CD4-positive, CD25-positive, alpha-beta regulatory T cell (primary cell): ENCODE data around the gene FRMPD4. TPM values are rescaled to one million over a fixed set of nuclear protein-coding genes. Genes with fewer than 3 reads are reported as not detected.

ENCODE experiments used
- ATAC-seq, 2 donors: fragments of 150-1000 bp; cut with Tn5 transposase; one replicate each; pipeline ENCODE4 v1.10.0; 2021; ENCODE audit warnings: low read depth in 2 of 2, moderate number of reproducible peaks in 2 of 2, moderate library complexity in 1 of 2
- DNase-seq, 3 donors: peaks; one replicate each; pipeline versions ENCODE4 v3.0.0 to v3.0.0-alpha.2; 2012 to 2022; ENCODE audit warnings: mixed read lengths in 1 of 3
- H3K27ac ChIP-seq: one replicate; pipeline ENCODE4 v1.7.0; 2013; ENCODE audit warnings: mild to moderate bottlenecking, low read length; ENCODE audit not compliant: insufficient read depth, poor library complexity, severe bottlenecking
- H3K27me3 ChIP-seq: one replicate; pipeline ENCODE4 v1.7.0; 2013; ENCODE audit warnings: low read length; ENCODE audit not compliant: control insufficient read depth, insufficient read depth
- H3K36me3 ChIP-seq: one replicate; pipeline ENCODE4 v1.7.0; 2013; ENCODE audit warnings: mild to moderate bottlenecking, low read length, moderate library complexity; ENCODE audit not compliant: control insufficient read depth, insufficient read depth
- H3K4me1 ChIP-seq: 2 replicates; pipeline ENCODE4 v1.7.0; 2013; ENCODE audit warnings: mild to moderate bottlenecking, low read length; ENCODE audit not compliant: insufficient read depth, control insufficient read depth, poor library complexity, severe bottlenecking
- H3K4me3 ChIP-seq: one replicate; pipeline ENCODE4 v1.7.0; 2013; ENCODE audit warnings: low read depth, mild to moderate bottlenecking, low read length, moderate library complexity
- H3K9me3 ChIP-seq, 2 experiments: 1 replicate in 1 of 2; 2 replicates in 1 of 2; pipeline ENCODE4 v1.7.0; 2013; ENCODE audit warnings: low read length in 2 of 2, mild to moderate bottlenecking in 1 of 2, moderate library complexity in 1 of 2; ENCODE audit not compliant: control insufficient read depth in 2 of 2
- H3K27ac Mint-ChIP-seq, 3 donors: one replicate each; pipeline ENCODE4 v1.8.0; 2020 to 2022; ENCODE audit warnings: mild to moderate bottlenecking in 3 of 3, mixed read lengths in 3 of 3, moderate library complexity in 2 of 3
- H3K27me3 Mint-ChIP-seq: one replicate; pipeline ENCODE4 v1.8.0; 2022; ENCODE audit warnings: mild to moderate bottlenecking, mixed read lengths
- H3K36me3 Mint-ChIP-seq: one replicate; pipeline ENCODE4 v1.8.0; 2020; ENCODE audit warnings: mixed read lengths
- H3K4me1 Mint-ChIP-seq, 4 donors: one replicate each; pipeline ENCODE4 v1.8.0; 2020 to 2022; ENCODE audit warnings: mixed read lengths in 4 of 4, mild to moderate bottlenecking in 1 of 4
- H3K4me3 Mint-ChIP-seq, 4 donors: one replicate each; pipeline ENCODE4 v1.8.0; 2020 to 2022; ENCODE audit warnings: mild to moderate bottlenecking in 4 of 4, mixed read lengths in 4 of 4, moderate library complexity in 3 of 4
- H3K9me3 Mint-ChIP-seq, 7 donors: one replicate each; pipeline ENCODE4 v1.8.0; 2020 to 2022; ENCODE audit warnings: mixed read lengths in 7 of 7, mild to moderate bottlenecking in 3 of 7, moderate library complexity in 2 of 7
- polyA plus RNA-seq, 4 donors: library from polyadenylated mRNA; unstranded; fragments of 300-500 nt; fragmentation: Illumina TruSeq; gene quantifications; one replicate each; pipeline ENCODE4 v1.2.3, GENCODE V29; 2021
- total RNA-seq: library from RNA; stranded (reverse); gene quantifications from one replicate; pipeline ENCODE4 v1.2.3, GENCODE V29; 2022

FRMPD4 gene
- total and polyA plus RNA-seq, 5 donors from 2014 or later, result not detected

DNA sequence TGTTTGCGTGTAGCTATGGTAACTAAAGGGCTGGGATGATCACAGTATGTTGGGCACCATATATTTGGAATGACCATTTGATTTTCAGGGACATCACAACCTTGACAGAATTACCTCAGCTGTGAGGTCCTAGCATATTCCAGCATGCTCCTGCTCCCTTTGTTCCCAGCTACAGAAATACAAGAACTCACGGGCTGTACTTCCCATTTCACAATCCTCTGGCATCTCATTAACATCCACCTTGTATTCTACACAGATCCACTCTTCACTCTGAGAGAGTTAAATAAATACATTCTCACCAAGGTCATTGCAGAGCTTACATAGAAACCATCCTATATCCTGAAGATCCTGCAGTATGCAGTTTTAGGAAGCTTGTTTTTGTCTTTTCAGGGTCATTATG is 169.7 kb downstream of the FRMPD4 start:
- Mint-ChIP-seq H3K4me1 (no peaks in the 10 kb centered on the region), H3K27me3 (no peaks in the 10 kb centered on the region), H3K27ac (no peak overlapping the region), H3K36me3 (no peaks in the 10 kb centered on the region), H3K9me3 (no peaks in the 10 kb centered on the region), H3K4me3 (no peak overlapping the region)
- Histone ChIP-seq H3K4me3 (no peak overlapping the region), H3K27ac (no peak overlapping the region), H3K27me3 (no peaks in the 10 kb centered on the region), H3K4me1 (no peaks in the 10 kb centered on the region), H3K9me3 (no peaks in the 10 kb centered on the region), H3K36me3 (no peaks in the 10 kb centered on the region)
- ATAC-seq, result no peak
- DNase-seq, result no peak

- no peaks in the 10 kb centered on the region for H3K4me1 ChIP-seq
- no peaks in the 10 kb centered on the region for H3K36me3 ChIP-seq
- H3K27ac ChIP-seq, result no peak overlapping the region
- H3K4me3 Mint-ChIP-seq, result no peak overlapping the region
- no peaks in the 10 kb centered on the region for H3K27me3 ChIP-seq
- no peaks in the 10 kb centered on the region for H3K27me3 Mint-ChIP-seq
- DNase-seq (no peak), ATAC-seq (no peak)
- peaks cover 0 to 3% (median 0%) of the 10 kb centered on the region in 7 donors for H3K9me3 Mint-ChIP-seq
- H3K4me3 ChIP-seq, result no peak overlapping the region
- H3K27ac Mint-ChIP-seq, result no peak overlapping the region
- H3K36me3 Mint-ChIP-seq, result no peaks in the 10 kb centered on the region
- H3K9me3 ChIP-seq, result no peaks in the 10 kb centered on the region
- no peaks in the 10 kb centered on the region for H3K4me1 Mint-ChIP-seq
These were observed 170.1 kb downstream of the FRMPD4 start for GRCh38 chrX:12308420-12308819.

DNA sequence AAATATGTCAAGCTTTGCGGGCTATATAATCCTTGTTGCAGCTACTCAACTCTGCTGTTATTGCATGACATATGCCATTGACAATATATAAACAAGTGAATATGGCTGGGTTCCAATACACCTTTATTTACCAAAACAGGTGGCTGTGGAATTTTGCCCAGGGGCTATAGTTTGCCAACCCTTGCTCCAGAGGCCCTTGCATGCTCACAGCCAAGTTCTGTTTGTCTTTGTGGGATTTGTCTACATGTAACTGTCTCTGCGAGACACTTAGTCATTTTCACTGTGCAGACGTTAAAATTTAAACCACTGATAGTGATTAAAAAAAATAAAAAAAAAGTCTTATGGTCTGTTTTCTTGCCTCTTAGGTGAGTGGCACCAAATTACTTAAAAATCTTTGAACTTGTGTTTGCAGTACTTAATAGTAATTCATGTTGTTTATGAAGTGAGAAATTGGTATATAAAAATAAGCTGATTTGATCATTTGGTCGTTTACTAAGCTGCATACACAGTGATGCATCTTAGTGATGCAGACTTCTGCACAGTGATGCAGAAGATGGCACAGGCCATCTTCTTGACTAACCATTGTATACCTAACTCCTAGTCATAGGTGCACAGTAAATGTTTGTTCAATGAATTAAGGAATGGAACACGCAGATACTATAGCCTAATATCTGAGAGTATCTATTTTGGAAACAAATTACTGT is 170.9 kb downstream of the FRMPD4 start:
- Histone ChIP-seq H3K27ac (no peak overlapping the region), H3K36me3 (no peaks in the 10 kb centered on the region), H3K4me3 (no peak overlapping the region), H3K9me3 (no peaks in the 10 kb centered on the region), H3K27me3 (no peaks in the 10 kb centered on the region), H3K4me1 (no peaks in the 10 kb centered on the region)
- ATAC-seq (no peak), DNase-seq (no peak)
- H3K36me3 Mint-ChIP-seq, result no peaks in the 10 kb centered on the region
- peaks cover 0 to 3% (median 0%) of the 10 kb centered on the region in 7 donors for H3K9me3 Mint-ChIP-seq
- no peak overlapping the region for H3K4me3 Mint-ChIP-seq
- no peaks in the 10 kb centered on the region for H3K4me1 Mint-ChIP-seq
- no peaks in the 10 kb centered on the region for H3K27me3 Mint-ChIP-seq
- H3K27ac Mint-ChIP-seq, result no peak overlapping the region

GRCh38 chrX:12309744-12310076 is 171.4 kb downstream of the FRMPD4 start:
- H3K27me3 ChIP-seq, result no peaks in the 10 kb centered on the region
- Mint-ChIP-seq H3K36me3 (no peaks in the 10 kb centered on the region), H3K4me1 (no peaks in the 10 kb centered on the region), H3K27me3 (no peaks in the 10 kb centered on the region), H3K4me3 (no peak overlapping the region), H3K27ac (no peak overlapping the region), H3K9me3 (peaks cover 0 to 3% (median 0%) of the 10 kb centered on the region in 7 donors)
- H3K4me3 ChIP-seq, result no peak overlapping the region
- ATAC-seq (no peak), DNase-seq (no peak)
- no peaks in the 10 kb centered on the region for H3K36me3 ChIP-seq
- H3K9me3 ChIP-seq, result no peaks in the 10 kb centered on the region
- no peaks in the 10 kb centered on the region for H3K4me1 ChIP-seq
- no peak overlapping the region for H3K27ac ChIP-seq

DNA sequence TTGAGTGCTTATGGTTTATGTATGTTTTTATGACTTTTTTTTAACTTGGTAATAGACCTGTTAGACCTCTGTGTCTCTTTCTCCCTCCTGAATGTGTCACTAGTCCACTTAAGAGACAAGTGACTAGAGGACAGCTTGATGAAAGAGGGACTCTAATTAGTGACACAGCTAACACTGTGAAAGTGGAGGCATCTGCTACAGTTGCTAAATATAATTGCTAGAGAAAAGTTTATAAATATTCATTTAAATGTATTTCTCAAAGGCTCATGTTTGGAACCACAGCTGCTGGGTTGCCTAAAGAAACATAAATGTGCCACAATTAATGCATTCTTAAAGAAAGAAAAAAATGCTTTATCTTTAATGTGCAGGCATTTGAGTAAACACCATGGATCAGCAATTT is 176.4 kb downstream of the FRMPD4 start:
- H3K4me1 ChIP-seq, result no peaks in the 10 kb centered on the region
- H3K36me3 ChIP-seq, result no peaks in the 10 kb centered on the region
- H3K27ac ChIP-seq, result no peak overlapping the region
- H3K4me3 ChIP-seq, result no peak overlapping the region
- ATAC-seq, result no peak
- no peaks in the 10 kb centered on the region for H3K27me3 ChIP-seq
- Mint-ChIP-seq H3K27ac (no peak overlapping the region), H3K9me3 (peaks cover 0 to 3% (median 0%) of the 10 kb centered on the region in 7 donors), H3K27me3 (no peaks in the 10 kb centered on the region), H3K4me1 (no peaks in the 10 kb centered on the region), H3K36me3 (no peaks in the 10 kb centered on the region), H3K4me3 (no peak overlapping the region)
- DNase-seq, result no peak
- no peaks in the 10 kb centered on the region for H3K9me3 ChIP-seq

GRCh38 chrX:12315526-12315925 is 177.3 kb downstream of the FRMPD4 start:
- ATAC-seq, result no peak
- H3K27ac ChIP-seq, result no peak overlapping the region

DNA sequence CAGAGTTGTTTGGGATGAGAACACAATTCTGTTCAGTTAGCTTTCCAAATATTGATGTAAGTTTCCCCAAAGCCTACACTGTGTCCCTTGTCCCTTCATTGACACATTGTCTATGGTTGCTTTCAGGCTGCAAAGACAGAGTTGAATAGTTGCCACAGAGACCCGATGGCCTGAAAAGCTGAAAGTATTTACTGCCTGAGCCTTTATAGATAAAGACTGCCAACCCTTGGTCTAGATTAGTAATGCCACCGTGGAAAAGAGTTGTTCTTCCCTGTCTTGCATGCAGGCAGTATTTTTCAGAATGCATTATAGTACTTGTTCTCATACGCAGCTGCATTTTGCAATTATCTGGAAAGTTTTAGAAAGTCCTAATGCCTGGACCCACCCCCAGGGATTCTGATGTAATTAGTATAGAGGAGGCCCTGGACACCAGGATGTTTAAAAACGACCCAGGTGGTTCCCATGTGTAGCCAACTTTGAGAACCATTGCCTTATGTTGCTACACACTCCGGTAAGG is 180.8 kb downstream of the FRMPD4 start:
- Mint-ChIP-seq H3K4me1 (no peaks in the 10 kb centered on the region), H3K27ac (no peak overlapping the region), H3K27me3 (no peaks in the 10 kb centered on the region), H3K36me3 (no peaks in the 10 kb centered on the region), H3K9me3 (peaks cover 0 to 3% (median 0%) of the 10 kb centered on the region in 7 donors), H3K4me3 (no peak overlapping the region)
- H3K4me3 ChIP-seq, result no peak overlapping the region
- H3K27ac ChIP-seq, result no peak overlapping the region
- ATAC-seq (no peak), DNase-seq (no peak)
- no peaks in the 10 kb centered on the region for H3K4me1 ChIP-seq
- H3K9me3 ChIP-seq, result no peaks in the 10 kb centered on the region
- H3K27me3 ChIP-seq, result no peaks in the 10 kb centered on the region
- H3K36me3 ChIP-seq, result no peaks in the 10 kb centered on the region

More at GRCh38 chrX:12315526-12315925, 177.3 kb downstream of the FRMPD4 start:
- Mint-ChIP-seq H3K9me3 (peaks cover 0 to 3% (median 0%) of the 10 kb centered on the region in 7 donors), H3K4me3 (no peak overlapping the region), H3K36me3 (no peaks in the 10 kb centered on the region), H3K27me3 (no peaks in the 10 kb centered on the region), H3K4me1 (no peaks in the 10 kb centered on the region), H3K27ac (no peak overlapping the region)
- no peaks in the 10 kb centered on the region for H3K9me3 ChIP-seq
- no peaks in the 10 kb centered on the region for H3K36me3 ChIP-seq
- DNase-seq, result no peak
- no peaks in the 10 kb centered on the region for H3K4me1 ChIP-seq
- H3K27me3 ChIP-seq, result no peaks in the 10 kb centered on the region
- no peak overlapping the region for H3K4me3 ChIP-seq

DNA sequence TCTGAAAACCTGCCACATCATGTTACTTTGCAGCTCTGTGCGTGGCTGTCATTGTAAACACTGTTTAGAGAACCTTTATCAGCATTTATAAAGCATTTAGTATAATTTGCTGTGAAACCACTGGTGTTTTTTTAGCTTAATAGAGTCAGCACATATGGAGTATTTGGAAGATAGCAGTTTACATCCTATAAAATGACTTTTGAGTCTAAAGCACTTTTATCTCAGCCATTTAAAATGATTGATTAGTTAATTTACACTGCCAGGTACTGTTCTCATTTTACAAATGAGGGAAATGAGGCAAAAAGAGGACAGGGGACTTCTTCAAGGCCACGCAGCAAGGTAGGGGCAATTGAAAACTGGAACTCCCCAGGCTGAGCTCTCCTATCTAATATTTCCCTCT is 181.7 kb downstream of the FRMPD4 start:
- no peaks in the 10 kb centered on the region for H3K4me1 Mint-ChIP-seq
- no peaks in the 10 kb centered on the region for H3K27me3 Mint-ChIP-seq
- DNase-seq (no peak), ATAC-seq (no peak)
- H3K36me3 Mint-ChIP-seq, result no peaks in the 10 kb centered on the region
- no peaks in the 10 kb centered on the region for H3K4me1 ChIP-seq
- no peak overlapping the region for H3K27ac ChIP-seq
- H3K4me3 ChIP-seq, result no peak overlapping the region
- no peak overlapping the region for H3K4me3 Mint-ChIP-seq
- no peaks in the 10 kb centered on the region for H3K36me3 ChIP-seq
- H3K9me3 Mint-ChIP-seq, result peaks cover 0 to 3% (median 0%) of the 10 kb centered on the region in 7 donors
- H3K27me3 ChIP-seq, result no peaks in the 10 kb centered on the region
- H3K27ac Mint-ChIP-seq, result no peak overlapping the region
- H3K9me3 ChIP-seq, result no peaks in the 10 kb centered on the region
